Lower leg skin (tissue), 4 donors: ENCODE data around the gene STX8. TPM values are rescaled to one million over a fixed set of nuclear protein-coding genes. Genes with fewer than 3 reads are reported as not detected.

ENCODE experiments used
- DNase-seq, 2 donors: peaks; one replicate each; pipeline ENCODE4 v3.0.0-alpha.2; 2019; ENCODE audit warnings: low spot score in 2 of 2
- H3K4me3 ChIP-seq: fragments of 200-600 bp; sonication (generic); 2 replicates; pipeline ENCODE4 v1.5.1; 2017; ENCODE audit warnings: mild to moderate bottlenecking, low read depth; ENCODE audit not compliant: poor library complexity, severe bottlenecking
- POLR2A ChIP-seq, 2 donors: fragments of 450-650 bp; IDR thresholded peaks; one replicate each; pipeline ENCODE4 v1.6.1; 2016 to 2017; ENCODE audit warnings: antibody characterized with exemption in 2 of 2, mild to moderate bottlenecking in 1 of 2, moderate library complexity in 1 of 2
- whole genome bisulfite sequencing, 2 donors: methylation state at CpG; one replicate each; pipeline ENCODE4 v1.1.5; 2018; 5-methylcytosine and 5-hydroxymethylcytosine counted together
- intact Hi-C: fragments of 100-400 bp; cut with DNase I; formaldehyde crosslinking; loops from one replicate; pipeline ENCODE4 v1.15.0; 2023; ENCODE audit warnings: low total_unique reads
- total RNA-seq, 4 donors: library from RNA; depleted of rRNA; stranded (reverse); fragments of >200 nt; gene quantifications; one replicate each; pipeline ENCODE4 v1.1.0, GENCODE V29; 2016
- TF ChIP-seq, protein P1 (sequence below), 3 donors: fragments of 450-650 bp; IDR thresholded peaks; one replicate each; pipeline ENCODE4 v1.5.1; 2016; ENCODE audit warnings: antibody characterized with exemption in 3 of 3, mild to moderate bottlenecking in 3 of 3, moderate library complexity in 2 of 3

Gene STX8
- total RNA-seq, 4 donors from 2014 or later = 32.1 to 56.4 (median 45.1) TPM

- WGBS, 2 donors = 82 to 85% methylated on average over 7 of the region's 7 CpGs
- no peak overlapping the region for H3K4me3 ChIP-seq
- intact Hi-C loops = no loop called here
- no peak for TF ChIP-seq POLR2A (IDR thresholded peaks at IDR 0.05)
- TF ChIP-seq, protein P1, sequence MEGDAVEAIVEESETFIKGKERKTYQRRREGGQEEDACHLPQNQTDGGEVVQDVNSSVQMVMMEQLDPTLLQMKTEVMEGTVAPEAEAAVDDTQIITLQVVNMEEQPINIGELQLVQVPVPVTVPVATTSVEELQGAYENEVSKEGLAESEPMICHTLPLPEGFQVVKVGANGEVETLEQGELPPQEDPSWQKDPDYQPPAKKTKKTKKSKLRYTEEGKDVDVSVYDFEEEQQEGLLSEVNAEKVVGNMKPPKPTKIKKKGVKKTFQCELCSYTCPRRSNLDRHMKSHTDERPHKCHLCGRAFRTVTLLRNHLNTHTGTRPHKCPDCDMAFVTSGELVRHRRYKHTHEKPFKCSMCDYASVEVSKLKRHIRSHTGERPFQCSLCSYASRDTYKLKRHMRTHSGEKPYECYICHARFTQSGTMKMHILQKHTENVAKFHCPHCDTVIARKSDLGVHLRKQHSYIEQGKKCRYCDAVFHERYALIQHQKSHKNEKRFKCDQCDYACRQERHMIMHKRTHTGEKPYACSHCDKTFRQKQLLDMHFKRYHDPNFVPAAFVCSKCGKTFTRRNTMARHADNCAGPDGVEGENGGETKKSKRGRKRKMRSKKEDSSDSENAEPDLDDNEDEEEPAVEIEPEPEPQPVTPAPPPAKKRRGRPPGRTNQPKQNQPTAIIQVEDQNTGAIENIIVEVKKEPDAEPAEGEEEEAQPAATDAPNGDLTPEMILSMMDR (IDR thresholded peaks at IDR 0.05) = no peak
- no peak for DNase-seq
Measured at GRCh38 chr17:9269350-9270035, 306.1 kb downstream of the STX8 start.

DNA sequence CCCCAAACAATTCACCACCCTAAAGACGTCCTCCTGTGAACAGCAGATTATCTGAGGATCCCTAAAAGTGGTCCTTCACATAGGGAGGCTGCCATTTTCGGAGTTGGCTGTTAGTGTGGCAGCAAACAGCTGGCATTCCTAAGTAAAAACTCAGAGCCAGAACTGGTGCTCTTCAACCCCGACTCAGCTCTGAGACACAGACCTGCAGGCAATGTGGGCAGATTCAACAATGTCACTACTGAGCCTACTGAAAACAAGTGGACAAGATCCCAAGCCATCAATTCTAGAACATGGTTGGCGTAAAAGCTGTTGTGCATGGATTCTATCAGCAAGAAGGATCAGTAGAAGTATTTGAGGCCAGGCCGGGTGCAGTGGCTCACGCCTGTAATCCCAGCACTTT, 307.1 kb downstream of the STX8 start:
- WGBS, 2 donors = 87 to 92% methylated on average over 6 of the region's 6 CpGs
- intact Hi-C loops = no loop called here
- no peak overlapping the region for H3K4me3 ChIP-seq
- DNase-seq = no peak
- TF ChIP-seq, protein P1 (IDR thresholded peaks at IDR 0.05) = no peak
- no peak for TF ChIP-seq POLR2A (IDR thresholded peaks at IDR 0.05)

DNA sequence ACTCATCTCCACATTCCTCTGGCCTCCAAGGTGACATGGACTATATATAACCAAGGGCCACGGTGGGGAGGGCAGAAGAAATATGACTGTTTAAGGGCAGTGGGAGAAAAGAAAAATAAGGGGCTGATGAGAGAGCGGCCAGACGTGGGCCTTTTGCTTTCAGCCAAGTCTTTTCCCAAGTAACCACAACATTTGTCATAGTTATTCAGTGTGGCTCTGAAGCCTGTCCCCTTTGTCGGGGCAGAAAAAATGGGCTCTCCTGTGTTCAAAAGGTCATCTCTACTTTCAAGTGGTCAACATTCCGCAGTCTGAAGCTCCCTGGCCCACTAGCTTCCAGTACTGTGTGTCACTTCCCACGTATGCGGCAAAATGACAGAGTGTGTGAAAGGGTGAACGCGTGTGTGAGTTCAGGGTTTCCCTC, 308.9 kb downstream of the STX8 start:
- WGBS, 2 donors = 86 to 93% methylated on average over 9 of the region's 9 CpGs
- TF ChIP-seq, protein P1 (IDR thresholded peaks at IDR 0.05) = no peak
- no peak for TF ChIP-seq POLR2A (IDR thresholded peaks at IDR 0.05)
- no peak overlapping the region for H3K4me3 ChIP-seq
- intact Hi-C loops = no loop called here
- no peak for DNase-seq

DNA sequence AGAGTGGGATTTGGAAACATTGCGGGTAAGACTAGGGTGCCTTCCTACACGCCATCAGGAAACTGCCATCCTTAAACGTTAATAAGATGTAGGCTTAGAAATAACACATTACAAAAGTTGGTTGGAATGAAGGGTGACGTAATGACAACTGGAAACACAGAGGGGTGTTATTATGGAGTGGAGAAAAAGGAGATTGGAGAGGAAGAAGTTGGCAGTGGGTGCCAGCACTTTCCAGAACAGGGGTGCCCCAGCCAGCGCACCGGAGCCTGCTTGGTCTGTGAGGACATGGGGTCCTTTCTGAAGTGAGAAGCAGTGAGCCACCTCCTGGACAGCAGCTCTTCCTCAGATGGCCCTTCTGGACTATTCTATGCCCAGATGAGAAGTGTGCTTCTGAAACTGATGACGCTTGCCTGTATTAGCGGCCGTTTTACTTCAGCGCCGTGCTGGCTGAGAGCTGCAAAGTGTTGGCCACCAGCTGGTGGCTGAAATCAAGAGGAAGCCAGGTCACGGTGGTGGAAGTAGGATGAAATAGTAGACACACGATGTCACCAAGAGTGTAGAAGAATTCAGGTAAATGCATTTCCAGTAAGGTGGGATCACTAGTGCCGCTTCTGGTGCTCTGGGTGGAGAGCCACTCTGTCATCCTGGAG, 309.5 kb downstream of the STX8 start:
- TF ChIP-seq, protein P1 (IDR thresholded peaks at IDR 0.05) = no peak
- TF ChIP-seq POLR2A (IDR thresholded peaks at IDR 0.05) = no peak
- no peak for DNase-seq
- 79 to 85% methylated on average over 14 of the region's 14 CpGs for WGBS, 2 donors
- intact Hi-C loops = no loop called here
- no peak overlapping the region for H3K4me3 ChIP-seq

DNA sequence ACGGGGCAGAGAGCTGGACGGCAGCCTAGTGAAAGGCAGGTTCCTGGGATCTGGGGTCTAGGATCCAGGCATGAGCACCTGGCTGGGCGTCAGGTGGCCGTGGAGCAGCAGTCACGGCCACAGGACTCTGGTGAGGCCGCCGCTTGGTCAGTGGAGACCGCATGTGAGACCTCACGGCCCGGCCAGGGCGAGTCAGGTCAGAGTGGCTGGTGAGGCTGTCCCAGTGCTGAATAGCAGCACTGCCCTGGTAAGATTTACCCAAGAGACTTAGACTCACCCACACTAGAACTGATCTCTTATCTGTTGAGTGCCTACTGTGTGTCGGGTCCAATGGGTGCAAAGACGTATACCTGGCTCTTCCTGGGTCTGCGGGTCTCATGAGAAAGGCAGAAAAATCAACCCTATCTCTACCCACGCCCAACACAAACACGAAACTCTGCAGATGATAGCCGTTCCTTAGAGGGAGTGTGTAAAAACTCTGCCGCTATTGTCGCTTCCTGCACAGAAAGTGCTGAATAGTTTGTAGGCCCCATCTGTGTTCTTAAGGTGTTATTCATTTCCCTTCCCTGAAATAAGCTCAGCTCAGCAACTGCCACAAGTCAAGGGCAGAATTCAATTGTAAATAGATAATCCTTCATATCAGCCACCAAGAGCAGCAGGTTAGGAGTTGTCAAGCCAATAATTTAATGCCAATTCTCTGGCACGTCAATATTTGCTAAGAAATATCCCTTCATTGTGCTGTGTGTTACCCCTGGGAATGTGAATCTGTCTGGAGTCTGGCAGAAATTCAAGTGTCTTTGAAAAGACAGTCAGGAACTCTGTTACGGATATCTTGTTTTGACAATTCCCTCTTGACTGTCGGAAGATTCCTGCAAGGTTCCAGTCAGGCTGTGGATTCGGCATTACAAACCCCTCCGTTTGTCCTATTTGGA, 314.3 kb downstream of the STX8 start:
- intact Hi-C loops = no loop called here
- 83 to 87% methylated on average over 24 of the region's 24 CpGs for WGBS, 2 donors
- DNase-seq = no peak
- H3K4me3 ChIP-seq = no peak overlapping the region
- no peak for TF ChIP-seq POLR2A (IDR thresholded peaks at IDR 0.05)
- TF ChIP-seq, protein P1 (IDR thresholded peaks at IDR 0.05) = no peak
